DOHH2 (cell line): ENCODE data around the gene EFCAB12.

Experiments used
- EZH2phosphoT487 ChIP-seq: fragments of 200-600 bp; sonication (generic); IDR thresholded peaks from 2 replicates; pipeline ENCODE4 v1.6.1; 2017; ENCODE audit warnings: borderline replicate concordance, mild to moderate bottlenecking, antibody characterized with exemption, low read length, moderate library complexity, mixed read lengths
- TF ChIP-seq, protein P1 (sequence below): fragments of 200-600 bp; sonication (generic); IDR thresholded peaks from one replicate; pipeline ENCODE4 v1.5.1; 2014; ENCODE audit warnings: antibody characterized with exemption, mild to moderate bottlenecking, low read depth, low read length; ENCODE audit not compliant: poor library complexity, severe bottlenecking

DNA sequence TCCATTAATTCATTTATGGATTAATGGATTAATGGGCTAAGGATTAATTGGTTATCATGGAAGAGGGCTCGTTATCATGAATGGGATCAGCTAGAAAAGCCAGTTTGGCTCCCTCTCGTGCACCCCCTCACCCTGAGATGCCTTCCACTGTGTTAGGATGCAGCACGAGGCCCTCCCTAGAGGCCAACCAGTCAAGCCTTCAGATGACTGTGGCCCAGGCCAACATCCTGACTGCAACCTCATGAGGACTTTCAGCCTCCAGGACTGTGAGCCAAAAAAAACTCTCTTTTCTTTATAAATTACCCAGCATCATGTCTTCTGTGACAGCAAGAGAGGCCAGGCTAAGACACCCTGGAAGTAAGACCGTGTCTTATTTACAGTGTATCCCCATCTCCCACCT, 9.0 kb downstream of the EFCAB12 start:
- TF ChIP-seq, protein P1, sequence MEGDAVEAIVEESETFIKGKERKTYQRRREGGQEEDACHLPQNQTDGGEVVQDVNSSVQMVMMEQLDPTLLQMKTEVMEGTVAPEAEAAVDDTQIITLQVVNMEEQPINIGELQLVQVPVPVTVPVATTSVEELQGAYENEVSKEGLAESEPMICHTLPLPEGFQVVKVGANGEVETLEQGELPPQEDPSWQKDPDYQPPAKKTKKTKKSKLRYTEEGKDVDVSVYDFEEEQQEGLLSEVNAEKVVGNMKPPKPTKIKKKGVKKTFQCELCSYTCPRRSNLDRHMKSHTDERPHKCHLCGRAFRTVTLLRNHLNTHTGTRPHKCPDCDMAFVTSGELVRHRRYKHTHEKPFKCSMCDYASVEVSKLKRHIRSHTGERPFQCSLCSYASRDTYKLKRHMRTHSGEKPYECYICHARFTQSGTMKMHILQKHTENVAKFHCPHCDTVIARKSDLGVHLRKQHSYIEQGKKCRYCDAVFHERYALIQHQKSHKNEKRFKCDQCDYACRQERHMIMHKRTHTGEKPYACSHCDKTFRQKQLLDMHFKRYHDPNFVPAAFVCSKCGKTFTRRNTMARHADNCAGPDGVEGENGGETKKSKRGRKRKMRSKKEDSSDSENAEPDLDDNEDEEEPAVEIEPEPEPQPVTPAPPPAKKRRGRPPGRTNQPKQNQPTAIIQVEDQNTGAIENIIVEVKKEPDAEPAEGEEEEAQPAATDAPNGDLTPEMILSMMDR: no peak
- TF ChIP-seq EZH2phosphoT487: no peak
